Ishikawa (cell line): ENCODE data around the gene BTBD9.

ENCODE experiments used
- CEBPB ChIP-seq: IDR thresholded peaks from 2 replicates; pipeline ENCODE4 v1.6.1; 2012
- CREB1 ChIP-seq: IDR thresholded peaks from 2 replicates; pipeline ENCODE4 v1.6.1; 2012; ENCODE audit warnings: low read depth
- EGR1 ChIP-seq: IDR thresholded peaks from 2 replicates; pipeline ENCODE4 v1.6.1; 2012
- EP300 ChIP-seq: IDR thresholded peaks from 2 replicates; pipeline ENCODE4 v1.6.1; 2012; ENCODE audit warnings: borderline replicate concordance
- FOXM1 ChIP-seq: IDR thresholded peaks from 2 replicates; pipeline ENCODE4 v1.6.1; 2012; ENCODE audit warnings: low read depth, borderline replicate concordance
- MAX ChIP-seq: IDR thresholded peaks from 2 replicates; pipeline ENCODE4 v1.6.1; 2012
- NFIC ChIP-seq: IDR thresholded peaks from 2 replicates; pipeline ENCODE4 v1.6.1; 2012
- RAD21 ChIP-seq: IDR thresholded peaks from 2 replicates; pipeline ENCODE4 v1.6.1; 2012; ENCODE audit warnings: low read depth
- REST ChIP-seq: IDR thresholded peaks from 2 replicates; pipeline ENCODE4 v1.6.1; 2012; ENCODE audit warnings: low read depth, mild to moderate bottlenecking
- TAF1 ChIP-seq: IDR thresholded peaks from 2 replicates; pipeline ENCODE4 v1.6.1; 2012; ENCODE audit warnings: low read depth, mild to moderate bottlenecking
- TCF12 ChIP-seq: IDR thresholded peaks from 2 replicates; pipeline ENCODE4 v1.6.1; 2012; ENCODE audit warnings: low read depth
- TEAD4 ChIP-seq: IDR thresholded peaks from 2 replicates; pipeline ENCODE4 v1.6.1; 2012
- YY1 ChIP-seq: IDR thresholded peaks from 2 replicates; pipeline ENCODE4 v1.6.1; 2012; ENCODE audit warnings: low read depth
- ZBTB7A ChIP-seq: IDR thresholded peaks from 2 replicates; pipeline ENCODE4 v1.6.1; 2012; ENCODE audit warnings: low read depth
- TF ChIP-seq, protein P1 (sequence below): IDR thresholded peaks from 2 replicates; pipeline ENCODE4 v1.6.1; 2012

Gene BTBD9

GRCh38 chr6:38476141-38476540 is 163.6 kb downstream of the BTBD9 start:
- no peak for TF ChIP-seq TCF12
- TF ChIP-seq NFIC, result no peak
- TF ChIP-seq EGR1, result no peak
- no peak for TF ChIP-seq REST
- TF ChIP-seq, protein P1, sequence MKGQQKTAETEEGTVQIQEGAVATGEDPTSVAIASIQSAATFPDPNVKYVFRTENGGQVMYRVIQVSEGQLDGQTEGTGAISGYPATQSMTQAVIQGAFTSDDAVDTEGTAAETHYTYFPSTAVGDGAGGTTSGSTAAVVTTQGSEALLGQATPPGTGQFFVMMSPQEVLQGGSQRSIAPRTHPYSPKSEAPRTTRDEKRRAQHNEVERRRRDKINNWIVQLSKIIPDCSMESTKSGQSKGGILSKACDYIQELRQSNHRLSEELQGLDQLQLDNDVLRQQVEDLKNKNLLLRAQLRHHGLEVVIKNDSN, result no peak
- no peak for TF ChIP-seq CREB1
- TF ChIP-seq RAD21, result no peak
- no peak for TF ChIP-seq MAX
- TF ChIP-seq TAF1, result no peak

GRCh38 chr6:38470548-38470947 is 169.2 kb downstream of the BTBD9 start:
- TF ChIP-seq YY1 (no peak), FOXM1 (no peak), CREB1 (no peak), MAX (no peak), CEBPB (no peak), TAF1 (no peak), TCF12 (no peak), ZBTB7A (no peak), EGR1 (no peak), REST (no peak), TEAD4 (no peak), RAD21 (no peak), NFIC (no peak), EP300 (no peak)
- TF ChIP-seq, protein P1, result no peak

DNA sequence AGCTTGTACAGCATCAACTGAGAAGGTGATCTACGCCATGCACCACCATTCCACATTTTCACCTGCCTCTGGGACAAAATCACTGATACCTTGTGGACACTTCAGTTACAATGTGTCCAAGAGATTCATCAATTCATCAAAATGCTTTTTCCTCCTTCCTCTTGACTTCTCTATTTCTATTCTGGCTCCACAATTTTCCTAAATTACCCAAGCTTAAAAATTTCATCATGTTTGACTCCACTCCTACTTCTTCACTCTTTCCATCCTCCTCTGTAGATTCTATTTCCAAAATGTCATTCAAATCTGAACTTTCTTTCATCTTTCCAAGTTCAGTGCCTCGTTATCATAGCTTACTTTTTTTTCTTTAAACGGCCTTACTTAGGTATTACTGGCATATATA is 172.2 kb downstream of the BTBD9 start:
- no peak for TF ChIP-seq NFIC
- no peak for TF ChIP-seq YY1
- TF ChIP-seq TCF12, result no peak
- no peak for TF ChIP-seq FOXM1
- no peak for TF ChIP-seq REST
- TF ChIP-seq RAD21, result no peak
- no peak for TF ChIP-seq TEAD4
- no peak for TF ChIP-seq EP300
- TF ChIP-seq, protein P1, result no peak
- no peak for TF ChIP-seq TAF1
- TF ChIP-seq ZBTB7A, result no peak
- TF ChIP-seq EGR1, result no peak
- TF ChIP-seq CEBPB, result no peak
- no peak for TF ChIP-seq CREB1
- TF ChIP-seq MAX, result no peak

DNA sequence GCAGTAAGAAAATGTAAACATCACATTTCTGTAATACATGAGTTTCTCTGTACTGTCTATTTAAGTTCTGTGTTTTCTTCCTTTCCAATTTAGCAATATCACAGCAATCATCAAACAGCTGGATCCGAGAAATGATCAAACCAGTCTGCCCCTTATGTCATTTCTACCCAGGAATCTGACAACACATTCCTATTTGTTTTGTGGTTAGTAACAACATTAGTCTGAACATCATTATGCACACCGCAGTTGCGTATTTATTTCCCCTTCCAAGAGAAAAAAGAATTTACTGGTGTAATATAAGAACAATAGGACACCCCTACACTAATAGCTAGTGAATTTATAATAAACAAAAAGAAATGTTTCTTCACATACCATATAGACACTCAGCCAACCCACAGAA is 179.5 kb downstream of the BTBD9 start:
- TF ChIP-seq, protein P1, result no peak
- TF ChIP-seq EGR1 (no peak), TCF12 (no peak), CEBPB (no peak), ZBTB7A (no peak), TAF1 (no peak), RAD21 (no peak), FOXM1 (no peak), REST (no peak), EP300 (no peak), MAX (no peak), NFIC (no peak), TEAD4 (no peak), CREB1 (no peak), YY1 (no peak)
